Duodenal mucosa (tissue), 2 donors: Measurements from ENCODE around the gene CEP290.

Experiments used
- H3K27ac ChIP-seq: one replicate; pipeline ENCODE4 v1.7.0; 2013; ENCODE audit warnings: low read depth, low read length
- H3K27me3 ChIP-seq, 2 donors: one replicate each; pipeline ENCODE4 v1.7.0; 2013; ENCODE audit warnings: low read length in 2 of 2, control low read depth in 1 of 2; ENCODE audit not compliant: insufficient read depth in 2 of 2, control insufficient read depth in 1 of 2
- H3K36me3 ChIP-seq, 2 donors: one replicate each; pipeline ENCODE4 v1.7.0; 2013; ENCODE audit warnings: low read length in 2 of 2, control low read depth in 1 of 2; ENCODE audit not compliant: insufficient read depth in 2 of 2, control insufficient read depth in 1 of 2
- H3K4me1 ChIP-seq, 2 donors: one replicate each; pipeline ENCODE4 v1.7.0; 2013; ENCODE audit warnings: low read length in 2 of 2, control low read depth in 1 of 2; ENCODE audit not compliant: insufficient read depth in 2 of 2, control insufficient read depth in 1 of 2
- H3K4me3 ChIP-seq, 2 donors: one replicate each; pipeline ENCODE4 v1.7.0; 2013; ENCODE audit warnings: low read length in 2 of 2, low read depth in 1 of 2
- H3K9ac ChIP-seq, 2 donors: one replicate each; pipeline ENCODE4 v1.7.0; 2013; ENCODE audit warnings: low read length in 2 of 2, low read depth in 1 of 2
- H3K9me3 ChIP-seq, 2 donors: one replicate each; pipeline ENCODE4 v1.7.0; 2013; ENCODE audit warnings: low read length in 2 of 2, control low read depth in 1 of 2; ENCODE audit not compliant: control insufficient read depth in 1 of 2

Gene CEP290

DNA sequence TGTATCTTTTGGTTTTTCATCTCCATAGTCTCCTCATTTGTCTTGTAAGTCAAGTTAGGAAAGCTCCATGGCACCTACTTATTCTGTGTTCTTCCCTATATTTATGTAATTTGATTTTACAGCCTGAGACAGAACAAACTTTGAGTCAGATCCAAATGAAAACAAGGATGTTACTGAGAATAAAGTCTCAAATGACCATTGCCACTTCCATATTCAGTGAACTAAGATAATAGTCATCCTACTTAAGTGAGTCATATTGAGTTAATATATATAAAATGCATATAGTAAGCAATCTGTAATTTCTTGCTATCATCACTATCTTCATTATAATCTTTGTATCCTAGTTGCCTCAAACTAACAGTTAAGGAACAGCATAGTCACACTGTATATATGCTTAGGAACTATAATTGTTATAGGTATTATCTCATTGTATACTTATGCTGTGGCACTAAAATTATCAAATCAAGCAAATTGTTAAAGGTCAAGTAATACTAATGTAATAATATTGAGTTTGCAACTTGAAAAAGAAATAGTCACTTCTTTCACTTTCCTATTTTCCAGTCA is 31.0 kb upstream of the CEP290 start:
- H3K9me3 ChIP-seq, result no peaks in the 10 kb centered on the region
- no peak overlapping the region for H3K27ac ChIP-seq
- H3K4me1 ChIP-seq, result peaks cover 0 to 7% of the 10 kb centered on the region in 2 donors
- H3K9ac ChIP-seq, result no peak overlapping the region
- no peak overlapping the region for H3K4me3 ChIP-seq
- H3K36me3 ChIP-seq, result peaks cover 14 to 46% of the 10 kb centered on the region in 2 donors
- H3K27me3 ChIP-seq, result no peaks in the 10 kb centered on the region

DNA sequence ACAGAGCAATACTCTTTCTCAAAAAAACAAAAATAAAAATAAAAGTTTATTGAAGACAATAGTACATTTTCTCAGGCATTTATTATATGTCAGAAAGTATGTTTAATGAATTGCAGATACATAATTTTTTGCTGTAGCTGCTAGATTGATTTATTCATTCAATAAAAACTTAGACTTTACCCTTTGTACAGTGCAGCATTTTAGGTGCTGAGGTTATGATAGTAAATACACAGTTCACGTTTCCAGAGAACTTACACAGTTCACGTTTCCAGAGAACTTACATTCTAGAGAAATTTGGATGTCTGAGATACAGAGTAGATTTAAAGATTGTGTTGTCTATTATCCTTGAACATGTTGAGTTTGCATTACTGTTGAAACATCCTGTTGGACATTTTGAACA is 25.5 kb upstream of the CEP290 start:
- no peaks in the 10 kb centered on the region for H3K9me3 ChIP-seq
- H3K27ac ChIP-seq, result no peak overlapping the region
- H3K9ac ChIP-seq, result no peak overlapping the region
- no peak overlapping the region for H3K4me3 ChIP-seq
- peaks cover 0 to 12% of the 10 kb centered on the region in 2 donors for H3K4me1 ChIP-seq
- peaks cover 3 to 22% of the 10 kb centered on the region in 2 donors for H3K36me3 ChIP-seq
- no peaks in the 10 kb centered on the region for H3K27me3 ChIP-seq

DNA sequence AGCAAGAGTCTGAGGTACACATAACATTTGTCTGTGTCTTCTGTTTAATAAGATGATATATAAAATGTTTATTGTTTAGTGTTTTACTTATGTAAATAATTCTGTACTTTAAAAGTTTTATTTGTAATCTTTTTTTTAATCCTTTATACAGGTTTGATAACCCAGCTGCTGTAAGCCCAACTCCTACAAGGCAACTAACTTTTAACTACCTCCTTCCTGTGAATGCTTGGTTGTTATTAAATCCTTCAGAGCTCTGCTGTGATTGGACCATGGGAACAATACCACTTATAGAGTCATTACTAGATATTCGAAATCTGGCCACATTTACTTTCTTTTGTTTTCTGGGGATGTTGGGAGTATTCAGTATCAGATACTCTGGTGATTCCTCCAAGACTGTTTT is 24.3 kb upstream of the CEP290 start:
- H3K27me3 ChIP-seq, result no peaks in the 10 kb centered on the region
- H3K4me3 ChIP-seq, result no peak overlapping the region
- H3K9me3 ChIP-seq, result no peaks in the 10 kb centered on the region
- no peak overlapping the region for H3K27ac ChIP-seq
- H3K9ac ChIP-seq, result no peak overlapping the region
- H3K4me1 ChIP-seq, result peaks cover 0 to 12% of the 10 kb centered on the region in 2 donors
- peaks cover 3 to 17% of the 10 kb centered on the region in 2 donors for H3K36me3 ChIP-seq

DNA sequence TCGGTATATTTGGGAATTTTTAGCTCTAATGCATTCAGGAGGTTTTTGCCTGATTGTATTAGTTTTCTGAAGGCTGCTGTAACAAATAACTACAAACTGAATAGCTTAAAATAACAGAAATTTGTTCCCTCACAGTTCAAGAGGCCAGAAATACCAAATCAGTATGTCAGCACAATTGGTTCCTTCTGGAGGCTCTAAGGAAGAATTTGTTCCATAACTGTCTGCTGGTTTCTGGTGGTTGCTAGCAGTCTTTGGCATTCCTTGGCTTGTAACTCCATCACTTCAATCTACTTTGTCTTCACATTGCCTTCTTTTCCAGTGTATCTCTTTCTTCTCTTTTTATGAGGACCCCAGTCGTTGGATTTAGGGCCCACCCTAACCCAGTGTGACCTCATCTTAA is 21.5 kb upstream of the CEP290 start:
- H3K27me3 ChIP-seq, result no peaks in the 10 kb centered on the region

DNA sequence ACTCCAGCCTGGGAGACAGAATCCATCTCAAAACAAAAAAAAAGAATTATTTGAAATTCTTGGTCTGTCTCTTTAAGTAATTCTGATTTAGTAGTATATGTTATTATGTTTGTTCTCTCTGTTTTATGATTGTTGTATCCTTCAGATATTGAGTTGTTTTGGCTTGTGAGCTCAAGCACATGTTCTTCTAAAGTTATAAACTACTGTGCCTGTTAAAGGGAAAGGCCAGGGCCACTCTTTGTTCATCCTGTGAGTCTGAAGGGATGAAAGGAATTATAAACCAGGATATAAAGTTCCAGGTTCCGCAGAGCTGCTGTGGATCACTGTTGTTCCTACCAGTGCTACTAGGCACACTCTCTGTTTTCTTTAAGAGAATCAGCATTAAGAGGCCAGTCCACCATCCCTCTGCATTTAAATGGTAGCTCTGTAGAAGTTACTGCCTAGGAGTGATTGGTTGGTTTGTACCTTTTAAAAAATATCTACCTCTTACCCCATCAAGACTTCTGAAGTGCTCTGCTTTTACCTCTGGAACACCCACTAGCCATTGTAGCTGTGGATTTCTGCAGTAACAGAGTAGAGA is 14.3 kb upstream of the CEP290 start:
- Histone ChIP-seq H3K4me1 (no peaks in the 10 kb centered on the region), H3K9me3 (no peaks in the 10 kb centered on the region), H3K36me3 (peaks cover 0 to 2% of the 10 kb centered on the region in 2 donors), H3K9ac (no peak overlapping the region), H3K4me3 (no peak overlapping the region), H3K27ac (no peak overlapping the region), H3K27me3 (no peaks in the 10 kb centered on the region)

More for the DNA sequence above, 21.5 kb upstream of the CEP290 start:
- H3K27ac ChIP-seq, result no peak overlapping the region
- H3K4me1 ChIP-seq, result peaks cover 0 to 10% of the 10 kb centered on the region in 2 donors
- no peaks in the 10 kb centered on the region for H3K9me3 ChIP-seq
- no peak overlapping the region for H3K9ac ChIP-seq
- H3K36me3 ChIP-seq, result peaks cover under 1 to 13% of the 10 kb centered on the region in 2 donors
- no peak overlapping the region for H3K4me3 ChIP-seq

DNA sequence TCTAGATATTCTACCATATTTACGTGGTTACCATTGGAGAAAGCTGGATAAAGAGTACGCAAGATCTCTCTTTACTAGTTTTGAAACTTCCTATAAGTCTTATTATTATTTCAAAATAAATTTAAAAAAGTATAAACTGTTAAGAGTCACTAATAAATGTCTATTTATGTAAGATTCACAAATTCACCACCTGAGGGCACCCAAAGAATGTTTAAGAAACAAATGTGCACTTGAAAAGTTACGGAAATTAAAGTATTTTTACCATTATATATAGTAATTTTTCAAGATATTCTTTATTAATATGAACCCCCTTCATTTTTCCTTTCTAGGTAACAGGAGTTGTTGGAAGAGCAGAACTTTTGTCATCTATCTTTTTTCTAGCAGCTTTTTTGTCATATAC is 12.1 kb upstream of the CEP290 start:
- Histone ChIP-seq H3K4me1 (no peaks in the 10 kb centered on the region), H3K27me3 (no peaks in the 10 kb centered on the region), H3K36me3 (no peaks in the 10 kb centered on the region), H3K9me3 (no peaks in the 10 kb centered on the region), H3K27ac (no peak overlapping the region), H3K9ac (no peak overlapping the region), H3K4me3 (no peak overlapping the region)

DNA sequence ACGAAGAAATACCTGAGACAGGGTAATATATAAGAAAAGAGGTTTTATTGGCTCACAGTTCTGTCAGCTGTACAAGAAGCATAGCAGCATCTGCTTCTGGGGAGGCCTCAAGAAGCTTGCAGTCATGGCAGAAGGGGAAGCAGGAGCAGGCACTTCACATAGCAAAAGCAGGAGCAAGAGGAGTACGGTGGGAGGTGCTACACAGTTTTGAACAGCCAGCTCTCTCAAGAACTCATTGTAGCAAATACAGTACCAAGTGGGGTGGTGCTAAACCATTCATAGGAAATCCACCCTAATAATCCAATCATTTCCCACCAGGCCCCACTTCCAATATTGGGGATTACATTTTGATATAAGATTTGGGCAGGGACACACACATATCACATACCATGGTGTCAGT is 8.2 kb upstream of the CEP290 start:
- no peak overlapping the region for H3K9ac ChIP-seq
- H3K27ac ChIP-seq, result no peak overlapping the region
- H3K4me3 ChIP-seq, result no peak overlapping the region
- no peaks in the 10 kb centered on the region for H3K27me3 ChIP-seq
- no peaks in the 10 kb centered on the region for H3K9me3 ChIP-seq
- H3K36me3 ChIP-seq, result no peaks in the 10 kb centered on the region
- peaks cover 9 to 12% of the 10 kb centered on the region in 2 donors for H3K4me1 ChIP-seq

DNA sequence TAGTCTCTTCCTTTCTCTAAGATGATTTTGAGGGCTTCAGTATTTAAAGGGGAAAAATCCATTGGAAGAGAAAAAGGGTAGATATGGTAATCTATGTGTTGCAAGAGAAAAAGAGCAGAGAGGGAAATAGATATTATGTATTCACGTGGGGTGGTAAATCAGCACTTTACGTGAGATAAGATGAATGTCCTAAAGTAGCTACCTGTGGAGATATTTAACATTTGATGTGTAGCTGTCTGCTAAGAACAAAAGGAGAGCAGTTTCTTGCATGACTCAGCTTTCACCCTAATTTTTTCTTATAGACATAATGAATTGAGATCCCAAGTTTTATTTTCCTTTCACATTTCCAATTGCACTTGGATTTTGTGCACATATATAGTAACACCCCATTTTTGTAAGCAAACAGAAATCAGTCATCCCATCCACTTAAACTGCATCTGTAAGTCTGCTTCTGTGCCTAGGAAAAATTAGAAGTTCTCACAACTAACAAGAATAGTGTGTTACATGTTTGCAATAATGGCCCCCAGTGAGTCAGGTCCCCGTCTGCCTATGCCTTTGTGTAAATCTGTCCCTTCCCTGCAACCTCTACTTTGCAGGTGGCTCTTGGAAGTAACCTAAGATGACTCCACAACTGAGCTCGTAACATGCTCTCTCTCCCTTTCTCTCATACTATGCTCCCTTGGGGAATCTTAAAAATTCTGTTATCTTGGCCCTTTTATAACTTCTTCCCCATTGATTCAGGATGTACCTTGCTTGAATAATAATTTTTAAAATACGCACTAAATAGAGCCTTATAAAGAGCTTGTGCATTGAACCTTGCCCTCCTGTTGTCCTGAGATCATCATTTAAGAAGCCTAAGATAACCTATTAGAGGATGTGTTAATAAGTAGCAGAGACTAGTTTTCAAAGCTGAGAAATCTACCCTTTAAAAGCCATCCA is 3.9 kb upstream of the CEP290 start:
- no peak overlapping the region for H3K9ac ChIP-seq
- no peak overlapping the region for H3K4me3 ChIP-seq
- H3K27me3 ChIP-seq, result no peaks in the 10 kb centered on the region
- no peaks in the 10 kb centered on the region for H3K9me3 ChIP-seq
- peaks cover 27 to 34% of the 10 kb centered on the region in 2 donors for H3K4me1 ChIP-seq
- H3K36me3 ChIP-seq, result no peaks in the 10 kb centered on the region
- no peak overlapping the region for H3K27ac ChIP-seq

DNA sequence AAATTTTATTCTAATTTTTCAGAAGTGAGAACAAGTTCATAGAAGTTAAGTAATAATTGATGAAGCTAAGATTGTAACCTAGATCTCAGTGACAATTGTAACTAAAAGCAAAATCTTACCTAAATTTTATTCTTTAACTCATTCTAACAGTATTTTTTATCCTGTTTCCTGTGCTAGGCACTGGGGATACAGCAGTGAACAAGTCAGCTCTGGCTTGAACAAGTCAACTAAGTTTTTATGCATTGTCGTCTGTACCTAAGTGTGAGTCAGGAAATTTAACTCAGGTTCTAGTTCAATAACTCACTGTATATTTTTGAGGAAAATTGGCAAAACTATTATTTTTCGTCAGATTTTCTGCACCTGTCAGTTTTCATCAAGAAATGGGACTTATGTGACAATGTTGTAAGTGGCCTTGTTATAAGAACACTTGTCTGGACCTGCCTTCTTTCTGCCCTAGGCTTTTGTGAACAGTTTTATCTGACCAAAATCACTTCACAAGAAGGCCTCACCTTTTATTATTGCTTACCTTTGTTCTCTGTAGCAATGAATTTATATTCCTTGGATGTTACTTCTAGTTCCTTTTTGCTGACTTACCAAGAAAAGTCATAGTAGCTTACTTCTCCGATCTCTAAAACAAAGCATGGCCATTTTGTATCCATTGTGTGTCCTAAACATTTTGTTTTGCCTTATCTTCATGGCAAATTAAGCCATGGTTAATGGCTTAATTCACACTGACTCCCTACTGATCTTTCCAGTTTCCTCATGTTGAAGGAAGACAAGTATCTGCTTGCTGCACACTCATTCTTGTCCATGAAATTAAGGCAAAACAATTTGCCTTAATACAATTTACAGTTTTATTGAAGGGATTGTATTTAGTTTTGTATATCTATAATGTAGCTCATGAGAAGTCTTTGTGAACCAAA is 2.9 kb upstream of the CEP290 start:
- Histone ChIP-seq H3K27me3 (no peaks in the 10 kb centered on the region), H3K4me3 (no peak overlapping the region), H3K4me1 (peaks cover 27 to 34% of the 10 kb centered on the region in 2 donors), H3K27ac (no peak overlapping the region), H3K9ac (no peak overlapping the region), H3K9me3 (no peaks in the 10 kb centered on the region), H3K36me3 (no peaks in the 10 kb centered on the region)
